Measurements from ENCODE around the gene TP53.

The TP53 gene

DNA sequence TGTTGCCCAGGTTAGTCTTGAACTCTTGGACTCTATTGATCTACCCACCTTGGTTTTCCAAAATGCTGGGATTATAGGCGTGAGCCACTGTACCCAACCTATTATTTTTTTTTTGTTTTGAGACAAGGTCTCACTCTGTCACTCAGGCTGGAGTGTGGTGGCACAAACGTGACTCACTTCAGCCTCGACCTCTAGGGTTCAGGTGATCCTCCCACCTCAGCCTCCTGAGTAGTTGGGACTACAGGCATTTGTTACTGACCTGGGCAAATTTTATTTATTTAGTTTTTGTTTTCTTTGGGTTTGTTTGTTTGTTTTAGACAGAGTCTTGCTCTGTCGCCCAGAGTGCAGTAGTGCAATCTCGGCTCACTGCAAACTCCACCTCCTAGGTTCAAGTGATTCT, 63.6 kb downstream of the TP53 start:
- H3K4me1 Mint-ChIP-seq (ENCODE audit: low read depth) = peaks cover 18% of the 10 kb centered on the region
- H3K9me3 Mint-ChIP-seq = no peaks in the 10 kb centered on the region
- H3K4me3 Mint-ChIP-seq = no peak overlapping the region
- H3K27ac Mint-ChIP-seq = no peak overlapping the region
- intact Hi-C loops (cut with micrococcal nuclease) = no loop called here
- H3K36me3 Mint-ChIP-seq (ENCODE audit: low read depth) = peaks cover 33% of the 10 kb centered on the region
- no peaks in the 10 kb centered on the region for H3K27me3 Mint-ChIP-seq

DNA sequence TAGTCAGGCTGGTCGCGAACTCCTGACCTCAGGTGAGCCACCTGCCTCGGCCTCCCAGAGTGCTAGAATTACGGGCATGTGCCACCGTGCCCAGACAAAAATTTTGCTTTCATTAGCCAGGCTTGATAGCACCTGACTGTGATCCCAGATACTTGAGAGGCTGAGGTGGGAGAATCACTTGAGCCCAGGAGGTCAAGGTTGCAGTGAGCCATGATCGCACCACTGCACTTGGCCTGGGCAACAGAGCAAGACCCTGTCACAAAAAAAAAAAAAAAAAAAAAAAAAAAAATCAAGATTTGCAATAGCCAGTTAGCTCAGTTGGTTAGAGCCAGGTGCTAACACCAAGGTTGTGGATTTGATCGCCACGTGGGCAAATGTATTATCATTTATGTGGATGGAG, 66.5 kb downstream of the TP53 start:
- intact Hi-C loops (cut with micrococcal nuclease) = no loop called here
- Mint-ChIP-seq H3K4me3 (no peak overlapping the region), H3K4me1 (ENCODE audit: low read depth) (peaks cover 9% of the 10 kb centered on the region), H3K9me3 (no peaks in the 10 kb centered on the region), H3K27ac (no peak overlapping the region), H3K27me3 (no peaks in the 10 kb centered on the region), H3K36me3 (ENCODE audit: low read depth) (peaks cover 16% of the 10 kb centered on the region)

DNA sequence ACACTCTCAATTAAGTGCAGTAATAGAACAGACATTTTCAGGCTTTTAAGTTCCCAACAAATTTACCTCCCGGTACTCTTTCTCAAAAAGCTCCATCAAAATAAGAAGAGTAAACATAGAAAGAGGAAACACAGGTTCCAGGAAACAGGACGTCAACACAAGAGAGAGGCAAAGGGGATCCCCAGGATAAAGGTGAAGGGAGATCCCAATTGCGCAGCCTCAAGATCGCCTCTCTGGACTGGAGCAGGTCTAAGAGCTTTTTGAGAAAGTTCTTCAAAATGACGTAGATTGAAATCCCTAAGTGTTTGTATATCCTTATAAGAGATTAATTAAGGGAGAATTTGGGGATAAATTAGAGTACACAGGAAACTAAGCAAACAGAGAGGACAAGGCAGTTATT, 68.7 kb downstream of the TP53 start:
- H3K4me3 Mint-ChIP-seq = no peak overlapping the region
- no peaks in the 10 kb centered on the region for H3K27me3 Mint-ChIP-seq
- H3K27ac Mint-ChIP-seq = no peak overlapping the region
- peaks cover 11% of the 10 kb centered on the region for H3K4me1 Mint-ChIP-seq (ENCODE audit: low read depth)
- H3K9me3 Mint-ChIP-seq = no peaks in the 10 kb centered on the region
- intact Hi-C loops (cut with micrococcal nuclease) = no loop called here
- H3K36me3 Mint-ChIP-seq (ENCODE audit: low read depth) = peaks cover 14% of the 10 kb centered on the region
